ENCODE results near the gene PITPNC1. TPM values are rescaled to one million over a fixed set of nuclear protein-coding genes. Genes with fewer than 3 reads are reported as not detected.
A peak's percentile ranks its signal among the peaks of the same experiment; 100 is the strongest.

Gene PITPNC1
- total RNA-seq, 1 donor from 2014 or later = 28.7 TPM

DNA sequence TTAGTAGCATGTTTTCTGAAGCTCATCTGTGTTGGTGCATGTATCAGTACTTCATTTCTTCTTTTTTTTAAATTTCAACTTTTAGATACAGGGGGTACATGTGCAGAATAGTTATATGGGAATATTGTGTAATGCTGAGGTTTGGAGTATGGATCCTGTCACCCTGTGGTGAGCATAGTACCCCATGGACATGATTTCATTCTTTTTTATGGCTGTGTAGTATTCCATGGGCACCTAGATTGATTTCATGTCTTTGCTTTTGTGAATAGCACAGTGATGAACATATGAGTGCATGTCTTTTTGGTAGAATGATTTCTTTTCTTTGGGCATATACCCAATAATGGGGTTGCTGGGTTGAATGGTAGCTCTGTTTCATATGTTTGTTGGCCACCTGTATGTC lies 285.6 kb downstream of the PITPNC1 start:
- Histone ChIP-seq H3K36me3 (ENCODE audit: control insufficient read depth, insufficient read depth, low read length) (no peaks in the 10 kb centered on the region), H3K4me3 (ENCODE audit: low read depth, low read length) (no peak overlapping the region), H3K27me3 (ENCODE audit: control insufficient read depth, insufficient read depth, low read length) (no peaks in the 10 kb centered on the region)
- FAIRE-seq (no peak), DNase-seq (ENCODE audit: low read depth) (no peak)
- TF ChIP-seq, protein P1, sequence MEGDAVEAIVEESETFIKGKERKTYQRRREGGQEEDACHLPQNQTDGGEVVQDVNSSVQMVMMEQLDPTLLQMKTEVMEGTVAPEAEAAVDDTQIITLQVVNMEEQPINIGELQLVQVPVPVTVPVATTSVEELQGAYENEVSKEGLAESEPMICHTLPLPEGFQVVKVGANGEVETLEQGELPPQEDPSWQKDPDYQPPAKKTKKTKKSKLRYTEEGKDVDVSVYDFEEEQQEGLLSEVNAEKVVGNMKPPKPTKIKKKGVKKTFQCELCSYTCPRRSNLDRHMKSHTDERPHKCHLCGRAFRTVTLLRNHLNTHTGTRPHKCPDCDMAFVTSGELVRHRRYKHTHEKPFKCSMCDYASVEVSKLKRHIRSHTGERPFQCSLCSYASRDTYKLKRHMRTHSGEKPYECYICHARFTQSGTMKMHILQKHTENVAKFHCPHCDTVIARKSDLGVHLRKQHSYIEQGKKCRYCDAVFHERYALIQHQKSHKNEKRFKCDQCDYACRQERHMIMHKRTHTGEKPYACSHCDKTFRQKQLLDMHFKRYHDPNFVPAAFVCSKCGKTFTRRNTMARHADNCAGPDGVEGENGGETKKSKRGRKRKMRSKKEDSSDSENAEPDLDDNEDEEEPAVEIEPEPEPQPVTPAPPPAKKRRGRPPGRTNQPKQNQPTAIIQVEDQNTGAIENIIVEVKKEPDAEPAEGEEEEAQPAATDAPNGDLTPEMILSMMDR (IDR thresholded peaks at IDR 0.05; ENCODE audit: insufficient read depth, low read length, severe bottlenecking) = no peak

DNA sequence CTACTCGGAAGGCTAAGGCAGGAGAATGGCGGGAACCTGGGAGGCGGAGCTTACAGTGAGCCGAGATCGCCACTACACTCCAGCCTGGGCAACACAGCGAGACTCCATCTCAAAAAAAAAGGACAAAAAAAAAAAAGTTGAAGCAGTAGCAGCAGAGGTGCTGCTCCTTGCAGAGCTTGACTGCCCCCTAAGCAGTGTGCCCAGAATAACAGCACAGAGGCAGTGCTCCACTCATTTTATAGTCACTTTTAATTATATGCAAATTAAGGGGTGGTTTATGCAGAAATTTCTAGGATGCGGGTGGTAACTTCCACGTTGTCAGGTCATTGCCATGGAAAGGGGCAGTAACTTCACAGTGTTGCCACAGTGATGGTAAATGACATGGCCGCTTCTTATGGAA lies 286.4 kb downstream of the PITPNC1 start:
- Histone ChIP-seq H3K36me3 (ENCODE audit: control insufficient read depth, insufficient read depth, low read length) (no peaks in the 10 kb centered on the region), H3K27me3 (ENCODE audit: control insufficient read depth, insufficient read depth, low read length) (no peaks in the 10 kb centered on the region), H3K4me3 (ENCODE audit: low read depth, low read length) (no peak overlapping the region)
- TF ChIP-seq, protein P1 (IDR thresholded peaks at IDR 0.05; ENCODE audit: insufficient read depth, low read length, severe bottlenecking) = no peak
- FAIRE-seq (no peak), DNase-seq (ENCODE audit: low read depth) (no peak)

DNA sequence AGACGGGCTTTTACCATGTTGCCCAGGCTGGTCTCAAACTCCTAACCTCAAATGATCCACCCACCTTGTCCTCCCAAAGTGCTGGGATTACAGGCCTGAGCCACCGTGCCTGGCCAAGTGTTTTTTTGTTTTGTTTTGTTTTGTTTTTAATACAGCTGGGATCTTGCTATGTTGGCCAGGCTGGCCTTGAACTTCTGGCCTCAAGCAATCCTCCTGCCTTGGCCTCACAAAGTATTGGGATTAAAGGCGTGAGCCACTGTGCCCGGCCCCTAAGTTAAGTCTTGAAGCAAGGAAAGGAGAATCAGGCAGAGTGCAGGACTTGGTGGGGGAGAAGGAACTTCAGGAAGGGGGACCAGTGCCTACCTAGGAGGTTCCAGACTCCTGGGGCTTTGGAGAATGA lies 288.9 kb downstream of the PITPNC1 start:
- TF ChIP-seq, protein P1 (IDR thresholded peaks at IDR 0.05; ENCODE audit: insufficient read depth, low read length, severe bottlenecking) = no peak
- FAIRE-seq (no peak), DNase-seq (ENCODE audit: low read depth) (no peak)
- H3K27me3 ChIP-seq (ENCODE audit: control insufficient read depth, insufficient read depth, low read length) = no peaks in the 10 kb centered on the region
- peaks cover 2% of the 10 kb centered on the region for H3K36me3 ChIP-seq (ENCODE audit: control insufficient read depth, insufficient read depth, low read length)
- no peak overlapping the region for H3K4me3 ChIP-seq (ENCODE audit: low read depth, low read length)

DNA sequence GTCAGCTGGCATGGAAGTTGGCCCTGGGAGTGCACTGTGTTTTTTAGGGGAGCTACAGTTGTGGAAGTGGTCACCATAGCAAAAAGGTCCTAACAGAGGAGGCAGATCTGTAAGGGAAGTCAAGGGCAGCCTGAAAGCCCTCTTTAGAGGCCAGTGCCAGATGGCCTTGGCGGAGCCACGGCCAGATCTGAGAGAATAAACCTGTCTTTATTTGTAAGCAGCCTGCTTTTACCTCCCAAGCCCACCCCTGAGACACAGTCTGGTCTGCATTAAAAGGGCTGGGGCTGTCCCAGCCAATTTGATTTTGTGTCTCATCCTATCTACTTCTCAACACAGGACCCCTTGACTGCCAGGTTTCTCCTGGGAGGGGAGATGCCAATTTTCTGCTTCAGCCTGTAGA lies 289.6 kb downstream of the PITPNC1 start:
- Histone ChIP-seq H3K36me3 (ENCODE audit: control insufficient read depth, insufficient read depth, low read length) (peaks cover 2% of the 10 kb centered on the region), H3K27me3 (ENCODE audit: control insufficient read depth, insufficient read depth, low read length) (no peaks in the 10 kb centered on the region), H3K4me3 (ENCODE audit: low read depth, low read length) (no peak overlapping the region)
- TF ChIP-seq, protein P1 (IDR thresholded peaks at IDR 0.05; ENCODE audit: insufficient read depth, low read length, severe bottlenecking) = no peak
- DNase-seq (ENCODE audit: low read depth) = no peak
- no peak for FAIRE-seq

DNA sequence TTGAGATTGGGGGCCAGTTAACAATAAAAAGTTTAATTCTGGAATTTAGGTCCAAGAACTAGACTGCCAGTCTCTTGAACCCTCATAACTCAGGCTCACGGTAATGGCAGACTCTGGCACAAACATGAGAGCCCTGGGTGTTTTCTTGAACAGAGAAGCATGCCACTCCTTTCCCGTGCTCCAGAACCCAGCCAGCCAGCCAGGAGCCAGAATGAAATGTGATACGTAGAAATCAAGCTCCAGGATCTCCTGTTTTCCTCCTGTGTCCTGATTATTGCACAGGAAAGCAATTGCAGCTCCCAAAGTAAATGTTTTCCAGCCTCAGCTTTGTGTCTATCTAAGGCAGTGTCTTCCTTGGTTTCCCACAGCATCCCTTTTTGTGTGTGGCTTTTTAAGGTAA lies 294.4 kb downstream of the PITPNC1 start:
- TF ChIP-seq, protein P1 (IDR thresholded peaks at IDR 0.05; ENCODE audit: insufficient read depth, low read length, severe bottlenecking) = no peak
- no peak for DNase-seq (ENCODE audit: low read depth)
- FAIRE-seq = no peak
- Histone ChIP-seq H3K36me3 (ENCODE audit: control insufficient read depth, insufficient read depth, low read length) (peaks cover 2% of the 10 kb centered on the region), H3K27me3 (ENCODE audit: control insufficient read depth, insufficient read depth, low read length) (no peaks in the 10 kb centered on the region), H3K4me3 (ENCODE audit: low read depth, low read length) (no peak overlapping the region)

DNA sequence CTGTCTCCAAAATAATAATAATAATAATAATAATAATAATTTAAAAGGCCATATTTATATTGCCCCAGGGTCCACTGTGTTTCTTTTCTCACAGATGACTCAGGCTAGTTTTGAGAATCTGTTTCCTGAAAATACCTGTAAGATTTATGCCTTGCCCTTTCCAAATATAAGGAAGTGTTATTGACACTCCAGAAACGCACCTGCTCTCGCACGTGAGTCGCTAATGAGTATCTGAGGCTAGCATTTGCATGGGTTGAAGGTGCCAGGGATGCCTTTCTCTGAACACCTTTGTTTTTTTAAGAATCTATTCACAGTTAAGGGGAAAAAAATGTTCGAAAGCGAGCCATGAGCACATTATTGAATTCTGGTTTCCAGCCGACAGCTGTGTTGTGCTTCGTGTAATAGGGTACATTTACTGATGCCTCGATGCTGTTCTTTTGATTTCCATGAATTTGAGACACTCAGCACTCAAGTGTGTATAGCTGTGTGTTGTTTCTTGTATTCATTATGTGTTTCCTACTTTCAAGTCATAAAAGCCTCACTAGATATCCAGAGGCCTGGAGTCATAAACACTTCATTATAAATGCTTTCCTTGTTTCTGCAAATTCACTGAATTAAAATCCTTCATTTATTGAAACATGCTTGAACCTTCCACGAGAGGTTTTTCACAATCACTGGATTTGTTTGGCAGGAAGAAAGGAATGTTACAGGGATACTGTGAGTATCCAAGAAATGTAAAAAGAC lies 295.7 kb downstream of the PITPNC1 start:
- Histone ChIP-seq H3K27me3 (ENCODE audit: control insufficient read depth, insufficient read depth, low read length) (no peaks in the 10 kb centered on the region), H3K36me3 (ENCODE audit: control insufficient read depth, insufficient read depth, low read length) (peaks cover 2% of the 10 kb centered on the region), H3K4me3 (ENCODE audit: low read depth, low read length) (no peak overlapping the region)
- TF ChIP-seq, protein P1 (IDR thresholded peaks at IDR 0.05; ENCODE audit: insufficient read depth, low read length, severe bottlenecking) = no peak
- DNase-seq (ENCODE audit: low read depth) (peak; percentile 16), FAIRE-seq (no peak)
